MV-4-11 (cell line): ENCODE measurements around the gene TWF2.
"Not testable (repeated sequence)": the region's sequence is repeated elsewhere in the genome, so short reads cannot be mapped to it uniquely, and the experiment has no call there.

ENCODE experiments used
- DNase-seq: peaks from one replicate; lab custom pipeline; 2025; lab: John Stamatoyannopoulos, UW

The TWF2 gene

GRCh38 chr3:52238761-52239701 lies at the start of gene TWF2:
Gene TWF2 (minus strand): TSS chr3:52239158. CDS start chr3:52239016, 142 bp downstream.
- DNase-seq: peak; percentile 64

- DNase-seq: no peak
Measured at GRCh38 chr3:52288674-52289073, 49.7 kb upstream of the TWF2 start.

GRCh38 chr3:52286777-52287110 lies 47.8 kb upstream of the TWF2 start:
- DNase-seq: no peak

GRCh38 chr3:52284051-52284450 lies 45.1 kb upstream of the TWF2 start:
- DNase-seq: not testable (repeated sequence)

GRCh38 chr3:52283306-52283705 lies 44.3 kb upstream of the TWF2 start:
- DNase-seq: no peak

- no peak for DNase-seq
Measured at GRCh38 chr3:52281981-52282801, 43.2 kb upstream of the TWF2 start.

- DNase-seq: no peak
Measured at GRCh38 chr3:52280050-52280461, 41.1 kb upstream of the TWF2 start.

- DNase-seq: no peak
Measured at GRCh38 chr3:52279596-52279995, 40.6 kb upstream of the TWF2 start.

GRCh38 chr3:52278510-52279069 lies 39.6 kb upstream of the TWF2 start, which contains the start of gene WDR82:
Gene WDR82 (minus strand): TSS chr3:52278649. CDS start chr3:52278361, 288 bp downstream.
- peak; percentile 82 for DNase-seq

GRCh38 chr3:52277972-52278509 lies 39.1 kb upstream of the TWF2 start:
- peak; percentile 21 for DNase-seq

GRCh38 chr3:52277071-52277964 lies 38.4 kb upstream of the TWF2 start:
- DNase-seq: peak; percentile 49

GRCh38 chr3:52274781-52275180 lies 35.8 kb upstream of the TWF2 start:
- DNase-seq: not testable (repeated sequence)

- no peak for DNase-seq
Measured at GRCh38 chr3:52272831-52273230, 33.9 kb upstream of the TWF2 start.

GRCh38 chr3:52272172-52272571 lies 33.2 kb upstream of the TWF2 start:
- not testable (repeated sequence) for DNase-seq

- peak; percentile 65 for DNase-seq
Measured at GRCh38 chr3:52270252-52270754, 31.3 kb upstream of the TWF2 start.

- DNase-seq: no peak
Measured at GRCh38 chr3:52269776-52270175, 30.8 kb upstream of the TWF2 start.

- no peak for DNase-seq
Measured at GRCh38 chr3:52268036-52268435, 29.1 kb upstream of the TWF2 start.

GRCh38 chr3:52265387-52265786 lies 26.4 kb upstream of the TWF2 start:
- DNase-seq: peak; percentile 3

GRCh38 chr3:52262447-52262846 lies 23.5 kb upstream of the TWF2 start:
- no peak for DNase-seq

GRCh38 chr3:52259448-52259847 lies 20.5 kb upstream of the TWF2 start:
- DNase-seq: no peak

GRCh38 chr3:52259035-52259434 lies 20.1 kb upstream of the TWF2 start:
- DNase-seq: no peak
